ENCODE data around the gene ZNF525. TPM values are rescaled to one million over a fixed set of nuclear protein-coding genes. Genes with fewer than 3 reads are reported as not detected.
"Not testable (repeated sequence)": the region's sequence is repeated elsewhere in the genome, so short reads cannot be mapped to it uniquely, and the experiment has no call there.

Gene ZNF525
- total RNA-seq (ENCODE audit: low replicate concordance) = 19.7 and 31.3 TPM in 2 replicates
- long read RNA-seq, partial matches to known transcripts = 1 of 9 reads
- long read RNA-seq, other reads (novel, unspliced or antisense) = 3 of 9 reads

GRCh38 chr19:53365134-53365898 is at the start of gene ZNF525:
Gene ZNF525, plus strand, starts transcription at chr19:53365705. Its CDS starts 6,577 bp downstream, at chr19:53372282.
- H3K27ac Mint-ChIP-seq = peak within 1 kb of the TSS; percentile 95
- no peaks in the 10 kb centered on the region for H3K36me3 Mint-ChIP-seq
- H3K4me3 Mint-ChIP-seq = peak within 1 kb of the TSS; percentile 96
- DNase-seq (ENCODE audit: extremely low spot score, unreplicated experiment) = peak; percentile 95
- H3K9me3 Mint-ChIP-seq = no peaks in the 10 kb centered on the region
- H3K27me3 Mint-ChIP-seq = no peaks in the 10 kb centered on the region
- TF ChIP-seq CTCF (conservative IDR thresholded peaks at IDR 0.05) = peak; percentile 61
- peaks cover 14% of the 10 kb centered on the region for H3K4me1 Mint-ChIP-seq (ENCODE audit: unreplicated experiment)

GRCh38 chr19:53328967-53329366 is 36.5 kb upstream of the ZNF525 start:
- TF ChIP-seq CTCF (conservative IDR thresholded peaks at IDR 0.05) = no peak
- H3K27ac Mint-ChIP-seq = no peak overlapping the region
- H3K4me3 Mint-ChIP-seq = no peak overlapping the region
- H3K36me3 Mint-ChIP-seq = no peaks in the 10 kb centered on the region
- peaks cover 17% of the 10 kb centered on the region for H3K9me3 Mint-ChIP-seq
- H3K4me1 Mint-ChIP-seq (ENCODE audit: unreplicated experiment) = peaks cover under 1% of the 10 kb centered on the region
- no peak for DNase-seq (ENCODE audit: extremely low spot score, unreplicated experiment)
- H3K27me3 Mint-ChIP-seq = peaks cover 17% of the 10 kb centered on the region

- Mint-ChIP-seq H3K27ac (peak overlapping the region; percentile 48), H3K36me3 (no peaks in the 10 kb centered on the region), H3K27me3 (peaks cover 7% of the 10 kb centered on the region), H3K4me1 (ENCODE audit: unreplicated experiment) (peaks cover 5% of the 10 kb centered on the region), H3K4me3 (peak overlapping the region; percentile 81), H3K9me3 (peaks cover 10% of the 10 kb centered on the region)
- DNase-seq (ENCODE audit: extremely low spot score, unreplicated experiment) = no peak
- TF ChIP-seq CTCF (conservative IDR thresholded peaks at IDR 0.05) = no peak
Measured at GRCh38 chr19:53332484-53332883, 33.0 kb upstream of the ZNF525 start.

GRCh38 chr19:53333066-53333462 is 32.4 kb upstream of the ZNF525 start:
- no peak for TF ChIP-seq CTCF (conservative IDR thresholded peaks at IDR 0.05)
- H3K4me1 Mint-ChIP-seq (ENCODE audit: unreplicated experiment) = peaks cover 5% of the 10 kb centered on the region
- H3K27me3 Mint-ChIP-seq = peaks cover 7% of the 10 kb centered on the region
- peaks cover 10% of the 10 kb centered on the region for H3K9me3 Mint-ChIP-seq
- no peaks in the 10 kb centered on the region for H3K36me3 Mint-ChIP-seq
- peak overlapping the region; percentile 88 for H3K4me3 Mint-ChIP-seq
- DNase-seq (ENCODE audit: extremely low spot score, unreplicated experiment) = no peak
- peak overlapping the region; percentile 91 for H3K27ac Mint-ChIP-seq

GRCh38 chr19:53333463-53334449 is 31.7 kb upstream of the ZNF525 start, which contains the start of gene ZNF845:
Gene ZNF845, plus strand, starts transcription at chr19:53333749. Its CDS starts 7,559 bp downstream, at chr19:53341308.
- no peaks in the 10 kb centered on the region for H3K36me3 Mint-ChIP-seq

GRCh38 chr19:53344403-53344802 is 21.1 kb upstream of the ZNF525 start:
- not testable (repeated sequence) for H3K9me3 Mint-ChIP-seq; H3K4me3 Mint-ChIP-seq; DNase-seq (ENCODE audit: extremely low spot score, unreplicated experiment); H3K27me3 Mint-ChIP-seq; H3K4me1 Mint-ChIP-seq (ENCODE audit: unreplicated experiment); H3K27ac Mint-ChIP-seq
- peaks cover 66% of the 10 kb centered on the region for H3K36me3 Mint-ChIP-seq

More at GRCh38 chr19:53333463-53334449, 31.7 kb upstream of the ZNF525 start, which contains the start of gene ZNF845:
- TF ChIP-seq CTCF (conservative IDR thresholded peaks at IDR 0.05) = no peak
- Mint-ChIP-seq H3K4me1 (ENCODE audit: unreplicated experiment) (peaks cover 5% of the 10 kb centered on the region), H3K9me3 (peaks cover 10% of the 10 kb centered on the region), H3K27ac (peak within 1 kb of the TSS; percentile 91), H3K4me3 (peak within 1 kb of the TSS; percentile 88), H3K27me3 (peaks cover 4% of the 10 kb centered on the region)
- DNase-seq (ENCODE audit: extremely low spot score, unreplicated experiment) = peak; percentile 98

Measured in type B pancreatic cell (in vitro differentiated cells).